Thoracic aorta (tissue), 2 donors: ENCODE results near the gene USH2A. TPM values are rescaled to one million over a fixed set of nuclear protein-coding genes. Genes with fewer than 3 reads are reported as not detected.

Experiments used
- ATAC-seq: fragments of 150-250 bp; one replicate; pipeline ENCODE4 v1.8.0; 2017; ENCODE audit warnings: low read depth; ENCODE audit not compliant: insufficient number of reproducible peaks, low FRiP score
- DNase-seq: peaks from one replicate; pipeline ENCODE4 v3.0.0-alpha.2; 2020; ENCODE audit warnings: low spot score
- H3K27ac ChIP-seq, 2 donors: fragments of 200-600 bp; sonication (generic); 1 replicate in 1 of 2; 2 replicates in 1 of 2; pipeline ENCODE4 v1.5.1; 2016; ENCODE audit warnings: mild to moderate bottlenecking in 2 of 2, moderate library complexity in 2 of 2
- H3K27me3 ChIP-seq: fragments of 200-600 bp; sonication (generic); replicated peaks from 2 replicates; pipeline ENCODE4 v1.6.0; 2016; ENCODE audit warnings: mild to moderate bottlenecking; ENCODE audit not compliant: insufficient read depth
- H3K36me3 ChIP-seq: fragments of 200-600 bp; sonication (generic); one replicate; pipeline ENCODE4 v1.5.1; 2016
- H3K4me1 ChIP-seq, 2 donors: fragments of 200-600 bp; sonication (generic); 1 replicate in 1 of 2; 2 replicates in 1 of 2; pipeline versions ENCODE4 v1.5.1 to v1.6.0; 2016; ENCODE audit warnings: low read depth in 2 of 2, mild to moderate bottlenecking in 1 of 2; ENCODE audit not compliant: control insufficient read depth in 1 of 2
- H3K4me3 ChIP-seq: fragments of 200-600 bp; sonication (generic); 2 replicates; pipeline ENCODE4 v1.5.1; 2016; ENCODE audit warnings: mild to moderate bottlenecking
- H3K9me3 ChIP-seq: fragments of 200-600 bp; sonication (generic); 2 replicates; pipeline ENCODE4 v1.5.1; 2016
- total RNA-seq, 2 donors: library from RNA; depleted of rRNA; stranded (reverse); fragments of >200 nt; gene quantifications; one replicate each; pipeline versions ENCODE4 v1.1.0 to v1.2.3, GENCODE V29; 2016
- TF ChIP-seq, protein P1 (sequence below): fragments of 200-600 bp; sonication (generic); IDR thresholded peaks from one replicate; pipeline ENCODE4 v1.5.1; 2019; ENCODE audit warnings: antibody characterized with exemption

USH2A gene
- total RNA-seq, 2 donors from 2014 or later, result not detected

DNA sequence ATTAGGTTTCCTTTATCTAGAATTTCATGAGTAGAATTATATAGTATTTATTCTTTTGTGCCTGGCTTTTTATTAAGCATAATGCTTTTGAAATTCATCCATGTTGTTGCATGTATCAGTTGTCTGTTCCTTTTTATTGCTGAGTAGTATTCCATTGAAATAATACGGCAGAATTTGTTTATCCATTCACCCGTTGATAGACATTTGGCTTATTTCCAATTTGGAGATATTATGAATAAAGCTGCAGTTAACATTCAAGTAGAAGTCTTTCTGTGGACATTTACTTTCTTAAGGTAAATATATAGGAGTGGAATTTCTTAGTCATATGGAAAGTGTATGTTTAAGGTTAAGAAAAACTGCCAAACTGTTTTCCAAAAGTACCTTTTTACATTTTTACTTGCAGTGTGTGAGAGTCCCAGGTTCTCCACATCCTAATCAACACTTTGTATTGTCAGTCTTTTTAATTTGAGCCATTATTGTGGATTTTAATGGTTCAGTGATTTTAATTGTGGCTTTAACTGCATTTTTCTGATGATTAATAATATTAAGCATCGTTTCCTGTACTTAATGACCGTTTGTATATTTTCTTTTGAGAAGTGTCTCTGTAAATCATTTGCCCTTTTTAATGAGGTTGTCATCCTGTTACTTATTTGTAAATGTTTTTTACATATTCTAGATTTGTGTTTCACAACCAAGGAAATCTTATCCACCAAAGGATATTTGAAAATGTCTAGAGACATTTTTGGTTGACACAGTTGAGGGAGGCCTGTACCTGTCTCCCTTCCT lies 833.4 kb downstream of the USH2A start:
- Histone ChIP-seq H3K4me1 (peaks cover 9 to 11% of the 10 kb centered on the region in 2 donors), H3K27me3 (no peaks in the 10 kb centered on the region), H3K27ac (no peak overlapping the region), H3K4me3 (no peak overlapping the region), H3K9me3 (no peaks in the 10 kb centered on the region), H3K36me3 (no peaks in the 10 kb centered on the region)
- DNase-seq, result no peak
- TF ChIP-seq, protein P1, sequence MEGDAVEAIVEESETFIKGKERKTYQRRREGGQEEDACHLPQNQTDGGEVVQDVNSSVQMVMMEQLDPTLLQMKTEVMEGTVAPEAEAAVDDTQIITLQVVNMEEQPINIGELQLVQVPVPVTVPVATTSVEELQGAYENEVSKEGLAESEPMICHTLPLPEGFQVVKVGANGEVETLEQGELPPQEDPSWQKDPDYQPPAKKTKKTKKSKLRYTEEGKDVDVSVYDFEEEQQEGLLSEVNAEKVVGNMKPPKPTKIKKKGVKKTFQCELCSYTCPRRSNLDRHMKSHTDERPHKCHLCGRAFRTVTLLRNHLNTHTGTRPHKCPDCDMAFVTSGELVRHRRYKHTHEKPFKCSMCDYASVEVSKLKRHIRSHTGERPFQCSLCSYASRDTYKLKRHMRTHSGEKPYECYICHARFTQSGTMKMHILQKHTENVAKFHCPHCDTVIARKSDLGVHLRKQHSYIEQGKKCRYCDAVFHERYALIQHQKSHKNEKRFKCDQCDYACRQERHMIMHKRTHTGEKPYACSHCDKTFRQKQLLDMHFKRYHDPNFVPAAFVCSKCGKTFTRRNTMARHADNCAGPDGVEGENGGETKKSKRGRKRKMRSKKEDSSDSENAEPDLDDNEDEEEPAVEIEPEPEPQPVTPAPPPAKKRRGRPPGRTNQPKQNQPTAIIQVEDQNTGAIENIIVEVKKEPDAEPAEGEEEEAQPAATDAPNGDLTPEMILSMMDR, result no peak
- ATAC-seq, result no peak

DNA sequence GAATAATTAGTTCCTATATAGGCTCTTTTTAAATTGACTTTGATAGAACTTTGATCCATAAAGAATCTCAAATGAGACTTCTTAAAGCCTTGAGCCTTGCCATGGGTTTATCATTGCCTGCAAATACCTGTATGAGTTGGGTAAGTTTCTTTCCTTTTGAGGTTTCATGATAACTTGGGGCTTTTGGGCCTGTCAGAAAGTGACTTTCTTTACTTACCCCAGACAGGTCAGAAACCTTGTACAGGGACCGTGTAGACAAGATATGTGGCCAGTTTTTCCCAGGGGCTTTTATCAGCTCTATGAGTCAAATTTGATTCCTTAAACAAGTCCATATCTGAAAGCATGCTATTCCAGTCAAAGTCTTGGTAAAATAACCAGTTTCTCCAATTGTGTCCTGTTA lies 838.9 kb downstream of the USH2A start:
- H3K27me3 ChIP-seq, result no peaks in the 10 kb centered on the region
- no peak overlapping the region for H3K4me3 ChIP-seq
- H3K4me1 ChIP-seq, result no peaks in the 10 kb centered on the region
- no peak for DNase-seq
- H3K27ac ChIP-seq, result no peak overlapping the region
- H3K36me3 ChIP-seq, result peaks cover 3% of the 10 kb centered on the region
- TF ChIP-seq, protein P1, result no peak
- ATAC-seq, result no peak
- no peaks in the 10 kb centered on the region for H3K9me3 ChIP-seq

DNA sequence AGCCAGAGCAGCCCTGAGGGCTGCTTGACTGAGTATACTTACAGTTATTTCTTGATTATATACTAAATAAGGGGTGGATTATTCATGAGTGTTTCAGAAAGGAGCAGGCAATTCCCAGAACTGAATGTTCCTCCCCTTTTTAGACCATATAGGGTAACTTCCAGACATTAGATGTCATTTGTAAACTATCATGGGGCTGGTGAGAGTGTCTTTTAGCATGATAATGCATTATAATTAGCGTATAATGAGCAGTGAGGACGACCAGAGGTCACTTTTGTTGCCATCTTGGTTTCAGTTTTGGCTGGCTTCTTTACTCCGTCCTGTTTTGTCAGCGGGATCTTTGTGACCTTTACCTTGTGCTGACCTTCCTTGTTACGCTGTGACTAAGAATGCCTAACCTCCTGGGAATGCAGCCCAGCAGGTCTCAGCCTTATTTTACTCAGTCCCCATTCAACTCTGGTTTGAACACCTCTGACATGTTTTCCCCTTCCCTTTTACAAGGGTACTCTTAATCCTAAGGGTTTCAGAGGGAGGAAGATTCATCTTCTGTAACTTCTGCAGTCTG lies 840.0 kb downstream of the USH2A start:
- Histone ChIP-seq H3K27me3 (no peaks in the 10 kb centered on the region), H3K4me1 (no peaks in the 10 kb centered on the region), H3K9me3 (no peaks in the 10 kb centered on the region), H3K4me3 (no peak overlapping the region), H3K36me3 (peaks cover 9% of the 10 kb centered on the region), H3K27ac (no peak overlapping the region)
- TF ChIP-seq, protein P1, result no peak
- DNase-seq, result no peak
- no peak for ATAC-seq

DNA sequence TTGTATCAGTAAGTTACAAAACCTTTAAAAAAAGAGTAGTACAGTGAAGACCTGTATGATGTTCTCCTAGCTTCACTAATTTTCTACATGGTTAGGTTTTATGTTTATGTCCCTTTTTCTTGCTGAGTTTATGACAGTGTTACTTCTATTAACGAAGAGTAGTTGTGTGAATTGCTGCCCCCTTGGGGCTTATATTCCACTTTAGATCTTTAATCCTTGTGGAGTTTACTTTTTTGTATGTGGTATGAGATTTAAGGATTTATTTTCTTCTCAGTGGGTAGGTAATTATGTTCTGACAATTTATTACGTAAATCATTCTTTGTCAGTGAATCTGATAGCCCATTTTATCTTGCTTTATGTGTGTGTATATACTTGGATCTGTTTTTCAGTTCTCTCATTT lies 841.4 kb downstream of the USH2A start:
- DNase-seq (no peak), ATAC-seq (no peak)
- H3K27ac ChIP-seq, result no peak overlapping the region
- no peaks in the 10 kb centered on the region for H3K9me3 ChIP-seq
- H3K4me3 ChIP-seq, result no peak overlapping the region
- H3K4me1 ChIP-seq, result no peaks in the 10 kb centered on the region
- TF ChIP-seq, protein P1, result no peak
- H3K27me3 ChIP-seq, result no peaks in the 10 kb centered on the region
- peaks cover 12% of the 10 kb centered on the region for H3K36me3 ChIP-seq
